ENCODE results near the gene NRBF2.

- TF ChIP-seq CTCF (conservative IDR thresholded peaks at IDR 0.05; ENCODE audit: low read depth, low read length) (no peak), EZH2 (IDR thresholded peaks at IDR 0.05; ENCODE audit: borderline replicate concordance, low read depth, low read length, poor library complexity, severe bottlenecking) (no peak)
These were observed 22.4 kb downstream of the NRBF2 start for GRCh38 chr10:63155388-63156020.
